Ascending aorta (tissue), 2 donors: ENCODE data around the gene FBXW10B. TPM values are rescaled to one million over a fixed set of nuclear protein-coding genes. Genes with fewer than 3 reads are reported as not detected.
A peak's percentile ranks its signal among the peaks of the same experiment; 100 is the strongest.
"Not testable (repeated sequence)": the region's sequence is repeated elsewhere in the genome, so short reads cannot be mapped to it uniquely, and the experiment has no call there.

Experiments
- DNase-seq, 2 donors: peaks; one replicate each; pipeline ENCODE4 v3.0.0-alpha.2; 2019; ENCODE audit warnings: low spot score in 2 of 2
- H3K27ac ChIP-seq, 2 donors: fragments of 200-600 bp; sonication (generic); one replicate each; pipeline ENCODE4 v1.5.1; 2016 to 2017; ENCODE audit warnings: mild to moderate bottlenecking in 1 of 2
- H3K27me3 ChIP-seq: fragments of 200-600 bp; sonication (generic); one replicate; pipeline ENCODE4 v1.5.1; 2017
- H3K36me3 ChIP-seq, 2 donors: fragments of 200-600 bp; sonication (generic); one replicate each; pipeline ENCODE4 v1.5.1; 2016
- H3K4me1 ChIP-seq, 2 donors: fragments of 200-600 bp; sonication (generic); one replicate each; pipeline ENCODE4 v1.5.1; 2016 to 2017; ENCODE audit warnings: mild to moderate bottlenecking in 1 of 2
- H3K4me3 ChIP-seq, 2 donors: fragments of 200-600 bp; sonication (generic); one replicate each; pipeline ENCODE4 v1.5.1; 2016 to 2017; ENCODE audit warnings: mild to moderate bottlenecking in 1 of 2
- H3K9me3 ChIP-seq, 2 donors: fragments of 200-600 bp; sonication (generic); one replicate each; pipeline ENCODE4 v1.5.1; 2016
- intact Hi-C: fragments of 100-400 bp; cut with DNase I; formaldehyde crosslinking; loops from one replicate; pipeline ENCODE4 v1.15.1; 2023
- total RNA-seq: library from RNA; depleted of rRNA; stranded (reverse); fragments of >200 nt; gene quantifications from one replicate; pipeline ENCODE4 v1.1.0, GENCODE V29; 2016
- TF ChIP-seq, protein P1 (sequence below), 3 experiments: fragments of 200-600 bp in 2 of 3; fragments of 450-650 bp in 1 of 3; sonication (generic) in 2 of 3; IDR thresholded peaks; one replicate each; pipeline ENCODE4 v1.5.1; 2016 to 2019; ENCODE audit warnings: antibody characterized with exemption in 3 of 3, mild to moderate bottlenecking in 1 of 3, moderate library complexity in 1 of 3

FBXW10B gene
- total RNA-seq, 1 donor from 2014 or later: not detected

DNA sequence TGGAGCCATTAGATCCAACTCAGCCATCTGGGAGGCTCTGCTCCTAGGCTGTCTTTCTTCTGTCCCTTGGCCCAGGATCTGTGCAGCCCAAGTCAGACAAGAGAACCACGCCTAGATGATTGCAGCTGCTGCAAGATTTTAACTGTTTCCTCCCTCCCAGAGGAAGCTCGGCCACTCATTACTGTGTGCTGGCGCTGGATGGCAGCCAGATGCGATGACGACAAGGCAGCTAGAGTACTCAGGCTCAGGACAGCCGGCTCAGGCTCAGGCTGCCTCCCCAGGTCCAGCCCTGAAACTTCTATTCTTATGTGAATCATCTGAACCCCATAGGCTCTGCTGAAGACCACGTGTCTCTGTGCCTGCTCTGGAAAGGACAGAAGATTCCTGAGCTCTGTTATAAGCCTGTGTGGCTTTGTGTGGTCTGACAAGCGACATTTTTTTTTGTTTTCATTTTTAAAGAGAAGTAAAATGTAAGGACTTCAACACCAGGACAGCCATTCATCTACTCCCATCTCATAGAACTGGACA is 32.1 kb upstream of the FBXW10B start:
- Histone ChIP-seq H3K4me3 (peak overlapping the region; percentile 70 to 71), H3K4me1 (peaks cover 0 to 13% of the 10 kb centered on the region in 2 donors), H3K9me3 (no peaks in the 10 kb centered on the region), H3K27ac (peak overlapping the region; percentile 67 to 74), H3K36me3 (no peaks in the 10 kb centered on the region), H3K27me3 (no peaks in the 10 kb centered on the region)
- intact Hi-C loops: loop anchor here (2.0 to 5.0 kb wide), 2 partner anchors 36 to 47 kb away; partner anchors contain the start of gene ZNF286A
- peak; percentile 90 to 97 for DNase-seq
- TF ChIP-seq, protein P1, sequence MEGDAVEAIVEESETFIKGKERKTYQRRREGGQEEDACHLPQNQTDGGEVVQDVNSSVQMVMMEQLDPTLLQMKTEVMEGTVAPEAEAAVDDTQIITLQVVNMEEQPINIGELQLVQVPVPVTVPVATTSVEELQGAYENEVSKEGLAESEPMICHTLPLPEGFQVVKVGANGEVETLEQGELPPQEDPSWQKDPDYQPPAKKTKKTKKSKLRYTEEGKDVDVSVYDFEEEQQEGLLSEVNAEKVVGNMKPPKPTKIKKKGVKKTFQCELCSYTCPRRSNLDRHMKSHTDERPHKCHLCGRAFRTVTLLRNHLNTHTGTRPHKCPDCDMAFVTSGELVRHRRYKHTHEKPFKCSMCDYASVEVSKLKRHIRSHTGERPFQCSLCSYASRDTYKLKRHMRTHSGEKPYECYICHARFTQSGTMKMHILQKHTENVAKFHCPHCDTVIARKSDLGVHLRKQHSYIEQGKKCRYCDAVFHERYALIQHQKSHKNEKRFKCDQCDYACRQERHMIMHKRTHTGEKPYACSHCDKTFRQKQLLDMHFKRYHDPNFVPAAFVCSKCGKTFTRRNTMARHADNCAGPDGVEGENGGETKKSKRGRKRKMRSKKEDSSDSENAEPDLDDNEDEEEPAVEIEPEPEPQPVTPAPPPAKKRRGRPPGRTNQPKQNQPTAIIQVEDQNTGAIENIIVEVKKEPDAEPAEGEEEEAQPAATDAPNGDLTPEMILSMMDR (IDR thresholded peaks at IDR 0.05): no peak

DNA sequence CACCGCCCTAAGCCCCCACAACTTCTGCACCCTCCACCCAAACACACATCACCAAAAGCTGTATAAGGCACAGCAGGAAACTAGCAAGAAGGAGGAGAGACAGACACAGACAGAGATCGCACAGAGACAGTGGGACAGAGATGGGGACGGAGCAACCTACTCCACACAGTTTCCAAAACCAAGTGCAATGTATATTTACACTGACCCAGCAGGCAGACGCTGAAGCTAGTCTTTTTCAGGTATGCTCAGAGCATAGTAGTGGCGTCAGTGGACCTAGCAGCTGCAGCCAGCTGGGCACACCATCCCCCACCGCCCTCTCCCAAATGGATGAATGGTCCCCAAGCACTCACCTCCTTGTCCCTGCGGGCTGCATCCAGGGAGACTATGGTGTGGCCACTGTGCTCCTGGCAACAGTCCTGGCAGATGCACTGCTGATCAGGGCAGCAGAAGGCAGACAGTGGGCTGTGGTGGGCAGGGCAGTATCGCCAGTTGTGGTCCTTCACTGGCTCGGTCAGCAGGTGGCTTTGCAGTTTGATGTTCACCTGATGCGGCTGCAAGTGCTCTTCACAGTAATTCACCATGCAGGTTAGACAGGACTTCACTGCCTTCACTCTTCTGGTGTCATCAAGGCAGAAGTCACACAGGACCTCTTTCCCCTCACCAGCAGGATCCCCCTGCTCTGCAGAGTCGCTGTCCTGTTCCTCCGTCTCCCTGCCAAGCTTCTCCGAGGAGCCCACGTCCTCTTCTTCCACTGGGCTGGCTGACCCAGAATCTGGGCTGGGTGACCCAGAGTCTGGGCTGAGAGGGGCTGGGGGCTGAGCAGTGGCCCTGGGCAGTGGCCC is 31.5 kb upstream of the FBXW10B start:
- TF ChIP-seq, protein P1 (IDR thresholded peaks at IDR 0.05): no peak
- Histone ChIP-seq H3K4me3 (peak overlapping the region; percentile 70 to 71), H3K36me3 (no peaks in the 10 kb centered on the region), H3K27ac (peak overlapping the region; percentile 67 to 74), H3K27me3 (no peaks in the 10 kb centered on the region), H3K9me3 (no peaks in the 10 kb centered on the region), H3K4me1 (peaks cover 0 to 13% of the 10 kb centered on the region in 2 donors)
- intact Hi-C loops: loop anchor here (2.0 to 5.0 kb wide), 2 partner anchors 36 to 48 kb away; partner anchors contain the start of gene ZNF286A
- no peak for DNase-seq

DNA sequence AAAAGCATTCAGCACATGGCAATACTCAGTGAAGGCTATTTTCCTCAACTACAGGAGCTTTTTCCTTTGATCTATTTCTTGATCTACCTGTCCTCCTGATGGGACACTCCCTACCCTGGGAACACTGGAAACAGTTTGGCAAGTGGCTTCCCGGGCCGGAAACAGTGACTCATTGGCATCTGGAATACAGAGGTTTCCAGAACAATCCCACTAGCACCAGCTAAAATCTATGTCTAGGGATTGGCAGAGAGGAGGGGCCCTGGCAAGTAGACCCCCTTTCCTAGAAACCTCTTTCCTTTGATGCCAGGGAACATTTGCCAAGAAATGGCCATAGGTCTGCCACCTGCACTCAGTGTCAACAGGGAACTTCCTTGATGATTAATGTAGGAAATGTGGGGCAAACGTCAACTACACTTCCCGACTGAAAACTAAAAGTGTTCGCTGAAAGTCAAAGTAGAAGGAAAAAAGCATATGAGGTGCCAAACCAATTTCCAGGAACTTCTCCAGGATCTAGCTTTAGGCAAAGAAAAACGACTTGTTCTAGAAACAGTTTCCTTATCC is 30.4 kb upstream of the FBXW10B start:
- peak in 1 of 2 donors; percentile 78 for DNase-seq

DNA sequence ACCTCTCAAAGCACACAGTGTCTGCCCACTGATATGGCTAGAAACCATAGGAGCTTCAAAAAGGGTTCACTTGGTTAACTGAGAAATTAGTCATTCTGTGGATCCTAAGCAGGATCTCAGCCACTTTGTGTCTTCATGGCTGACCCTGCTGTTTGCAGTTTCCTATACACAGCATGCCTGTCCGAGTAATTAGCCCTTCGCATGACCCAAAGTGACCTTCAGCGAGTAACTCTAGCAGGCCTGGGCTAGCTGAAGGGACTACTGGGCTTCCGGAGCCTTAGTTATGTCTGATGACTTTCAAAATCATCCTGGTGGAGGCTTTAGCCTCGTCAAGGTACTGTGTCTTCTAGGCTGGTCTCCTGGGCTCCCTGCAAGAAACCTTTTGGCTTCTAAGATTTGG is 28.9 kb upstream of the FBXW10B start:
- intact Hi-C loops: no loop called here
- H3K27me3 ChIP-seq: no peaks in the 10 kb centered on the region
- no peaks in the 10 kb centered on the region for H3K36me3 ChIP-seq
- no peaks in the 10 kb centered on the region for H3K9me3 ChIP-seq
- peak overlapping the region; percentile 67 to 74 for H3K27ac ChIP-seq
- peaks cover 0 to 13% of the 10 kb centered on the region in 2 donors for H3K4me1 ChIP-seq
- no peak for DNase-seq
- TF ChIP-seq, protein P1 (IDR thresholded peaks at IDR 0.05): no peak
- H3K4me3 ChIP-seq: peak overlapping the region in 1 of 2 donors; percentile 6

More for the DNA sequence above, 30.4 kb upstream of the FBXW10B start:
- Histone ChIP-seq H3K9me3 (no peaks in the 10 kb centered on the region), H3K27ac (peak overlapping the region; percentile 67 to 74), H3K4me3 (peak overlapping the region; percentile 70 to 71), H3K27me3 (no peaks in the 10 kb centered on the region), H3K4me1 (peaks cover 0 to 13% of the 10 kb centered on the region in 2 donors), H3K36me3 (no peaks in the 10 kb centered on the region)
- TF ChIP-seq, protein P1 (IDR thresholded peaks at IDR 0.05): no peak
- intact Hi-C loops: loop anchor here (2.0 to 5.0 kb wide), 2 partner anchors 37 to 49 kb away; partner anchors contain the start of gene ZNF286A

DNA sequence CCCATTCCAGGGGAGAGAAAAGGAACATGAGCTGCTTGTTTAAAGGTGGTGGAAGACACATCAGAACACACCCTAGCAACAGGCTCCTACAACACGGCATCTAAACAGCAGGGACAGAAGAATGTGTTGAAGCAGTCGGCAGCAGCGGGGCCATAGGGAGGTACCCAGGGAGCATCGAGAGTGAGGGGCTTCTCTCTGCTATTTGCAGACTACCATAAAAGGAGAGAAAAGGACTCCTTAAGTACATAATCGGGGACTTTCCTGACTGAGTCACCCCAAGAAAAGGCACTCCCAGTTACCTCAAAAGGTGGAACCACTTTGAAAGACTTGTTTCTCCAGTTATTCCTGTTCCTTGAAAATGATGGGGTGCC is 26.4 kb upstream of the FBXW10B start:
- intact Hi-C loops, DNase-seq, H3K27me3 ChIP-seq, H3K4me1 ChIP-seq, H3K9me3 ChIP-seq, H3K36me3 ChIP-seq, H3K4me3 ChIP-seq: not testable (repeated sequence)
- H3K27ac ChIP-seq: peak overlapping the region; percentile 34 to 55

DNA sequence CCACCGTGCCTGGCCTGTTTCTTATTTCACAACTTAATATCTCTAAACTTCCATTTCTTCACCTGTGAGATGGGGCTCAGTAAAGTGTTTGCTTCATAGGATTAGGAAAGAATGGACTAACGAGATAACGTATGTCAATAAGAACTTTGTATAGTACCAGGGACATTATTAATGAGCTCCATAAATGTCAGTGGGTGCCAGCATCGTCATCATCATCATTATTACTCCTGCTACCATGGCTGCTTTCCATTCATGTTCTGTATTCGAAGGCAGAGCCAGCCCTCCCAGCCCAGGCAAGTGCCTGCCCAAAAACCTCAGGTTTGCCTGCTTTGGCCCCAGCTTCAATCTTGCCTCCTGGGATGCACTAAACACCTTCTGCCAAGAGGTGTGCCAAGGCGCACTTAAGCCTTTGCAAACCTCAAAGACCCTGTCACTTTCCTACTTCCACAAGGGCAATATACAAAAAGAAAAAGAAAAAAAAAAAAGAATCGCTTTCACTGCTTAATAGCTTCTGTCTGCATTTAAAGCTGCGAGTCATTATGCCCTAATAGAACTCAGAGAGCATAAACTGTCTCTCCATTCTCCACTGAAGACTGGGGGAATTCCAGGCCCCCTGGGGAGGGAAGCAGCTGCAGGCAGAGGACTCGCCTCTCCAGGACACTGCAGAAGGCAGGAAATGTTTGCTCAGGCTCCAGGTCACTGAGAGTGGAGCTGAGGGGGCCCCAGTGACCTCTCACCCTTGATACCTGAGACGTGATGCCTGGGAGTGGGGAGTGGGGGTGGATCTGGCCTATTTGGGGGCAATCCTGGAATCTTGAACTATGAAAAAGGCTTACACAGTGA is 25.8 kb upstream of the FBXW10B start:
- H3K4me1 ChIP-seq, H3K4me3 ChIP-seq, H3K27me3 ChIP-seq, H3K36me3 ChIP-seq, H3K9me3 ChIP-seq, intact Hi-C loops, DNase-seq: not testable (repeated sequence)
- H3K27ac ChIP-seq: peak overlapping the region; percentile 34 to 55

DNA sequence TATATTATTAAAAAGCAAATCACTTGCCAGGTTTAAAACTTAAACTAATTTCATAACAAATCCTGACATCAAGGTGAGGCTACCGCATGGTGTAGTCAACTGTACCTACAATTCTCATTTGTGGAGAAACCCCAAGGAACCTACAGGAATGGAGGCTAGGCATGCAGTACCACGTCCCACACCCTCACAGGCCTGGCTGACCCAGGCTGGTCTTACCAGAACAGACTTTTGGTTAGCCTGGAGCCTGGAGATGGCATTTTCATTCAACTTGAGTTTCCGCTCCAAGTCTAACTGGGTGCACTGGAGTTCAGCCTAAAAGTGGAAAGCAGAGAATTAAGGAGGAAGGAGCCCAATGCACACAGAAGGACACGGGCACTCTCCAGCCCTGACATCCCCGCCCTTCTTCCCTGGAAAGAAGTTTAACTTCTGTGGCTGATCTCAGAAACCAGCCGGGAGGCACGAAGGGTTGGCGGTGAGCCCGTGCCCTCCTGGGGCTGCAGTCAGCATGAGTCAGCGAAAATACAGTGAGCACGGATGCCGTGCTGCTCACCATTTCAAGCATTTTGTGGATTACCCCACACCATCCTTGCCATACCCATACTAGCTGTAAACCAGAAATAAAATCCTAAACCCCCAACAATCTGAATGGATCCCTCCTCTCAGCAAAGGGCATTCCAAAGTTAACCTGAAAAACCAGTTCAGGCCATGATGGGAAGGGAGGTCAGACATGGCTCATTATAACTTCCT is 23.2 kb upstream of the FBXW10B start:
- intact Hi-C loops, H3K4me3 ChIP-seq: not testable (repeated sequence)

DNA sequence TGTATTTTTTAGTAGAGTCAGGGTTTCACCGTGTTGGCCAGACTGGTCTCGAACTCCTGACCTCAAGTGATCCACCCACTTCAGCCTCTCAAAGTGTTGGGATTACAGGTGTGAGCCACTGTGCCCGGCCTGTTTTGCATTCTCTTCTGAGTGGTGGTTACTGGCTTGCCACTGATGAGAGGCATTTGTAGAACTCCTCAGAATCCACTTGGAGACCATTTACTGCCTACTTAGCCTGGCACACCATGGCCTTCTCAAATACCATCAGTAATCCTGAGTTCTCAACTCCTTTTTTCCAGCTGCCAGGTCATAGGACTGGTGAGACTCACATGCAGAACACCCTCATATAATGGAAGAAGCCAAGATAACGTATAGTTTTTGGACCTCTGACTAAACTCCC is 22.5 kb upstream of the FBXW10B start:
- DNase-seq, H3K27ac ChIP-seq, H3K4me3 ChIP-seq, intact Hi-C loops, H3K27me3 ChIP-seq, H3K9me3 ChIP-seq, H3K4me1 ChIP-seq, H3K36me3 ChIP-seq: not testable (repeated sequence)

More for the DNA sequence above, 23.2 kb upstream of the FBXW10B start:
- H3K27me3 ChIP-seq, DNase-seq, H3K27ac ChIP-seq, H3K4me1 ChIP-seq, H3K36me3 ChIP-seq, H3K9me3 ChIP-seq: not testable (repeated sequence)
